Thyroid gland (tissue), 4 donors: Measurements from ENCODE around the gene MSH4.

ENCODE experiments used
- POLR2A ChIP-seq, 2 donors: fragments of 450-650 bp; IDR thresholded peaks; one replicate each; pipeline ENCODE4 v1.6.1; 2017; ENCODE audit warnings: antibody characterized with exemption in 2 of 2, mild to moderate bottlenecking in 2 of 2, moderate library complexity in 1 of 2
- TF ChIP-seq, protein P1 (sequence below), 6 experiments: fragments of 200-600 bp in 3 of 6; fragments of 450-650 bp in 3 of 6; sonication (generic) in 3 of 6; IDR thresholded peaks; one replicate each; pipeline ENCODE4 v1.5.1; 2016 to 2019; ENCODE audit warnings: antibody characterized with exemption in 6 of 6, mild to moderate bottlenecking in 2 of 6, inconsistent platforms in 1 of 6, moderate library complexity in 1 of 6

DNA sequence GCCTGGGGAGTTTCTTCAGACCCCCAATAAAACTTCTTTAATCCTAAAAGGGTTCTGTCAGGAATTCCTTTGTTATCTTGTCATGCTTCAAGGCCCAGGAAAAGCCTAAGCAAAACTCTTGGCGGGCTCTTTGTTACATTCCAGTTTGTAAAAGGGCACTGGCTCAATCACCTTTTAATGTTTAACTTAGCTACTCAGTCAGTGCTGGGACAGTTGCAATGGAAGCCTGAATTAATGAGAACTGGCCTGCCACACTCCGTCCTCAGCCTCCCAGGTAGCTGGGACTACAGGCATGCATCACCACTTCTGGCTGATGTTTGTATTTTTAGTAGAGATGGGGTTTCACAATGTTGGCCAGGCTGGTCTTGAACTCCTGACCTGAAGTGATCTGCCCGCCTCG lies 156.8 kb downstream of the MSH4 start:
- TF ChIP-seq, protein P1, sequence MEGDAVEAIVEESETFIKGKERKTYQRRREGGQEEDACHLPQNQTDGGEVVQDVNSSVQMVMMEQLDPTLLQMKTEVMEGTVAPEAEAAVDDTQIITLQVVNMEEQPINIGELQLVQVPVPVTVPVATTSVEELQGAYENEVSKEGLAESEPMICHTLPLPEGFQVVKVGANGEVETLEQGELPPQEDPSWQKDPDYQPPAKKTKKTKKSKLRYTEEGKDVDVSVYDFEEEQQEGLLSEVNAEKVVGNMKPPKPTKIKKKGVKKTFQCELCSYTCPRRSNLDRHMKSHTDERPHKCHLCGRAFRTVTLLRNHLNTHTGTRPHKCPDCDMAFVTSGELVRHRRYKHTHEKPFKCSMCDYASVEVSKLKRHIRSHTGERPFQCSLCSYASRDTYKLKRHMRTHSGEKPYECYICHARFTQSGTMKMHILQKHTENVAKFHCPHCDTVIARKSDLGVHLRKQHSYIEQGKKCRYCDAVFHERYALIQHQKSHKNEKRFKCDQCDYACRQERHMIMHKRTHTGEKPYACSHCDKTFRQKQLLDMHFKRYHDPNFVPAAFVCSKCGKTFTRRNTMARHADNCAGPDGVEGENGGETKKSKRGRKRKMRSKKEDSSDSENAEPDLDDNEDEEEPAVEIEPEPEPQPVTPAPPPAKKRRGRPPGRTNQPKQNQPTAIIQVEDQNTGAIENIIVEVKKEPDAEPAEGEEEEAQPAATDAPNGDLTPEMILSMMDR (IDR thresholded peaks at IDR 0.05), result no peak
- no peak for TF ChIP-seq POLR2A (IDR thresholded peaks at IDR 0.05)
